HCT116 (cell line): ENCODE measurements around the gene TMUB1. TPM values are rescaled to one million over a fixed set of nuclear protein-coding genes. Genes with fewer than 3 reads are reported as not detected.
A peak's percentile ranks its signal among the peaks of the same experiment; 100 is the strongest.

Experiments used
- ATAC-seq: fragments of 200-7000 bp; cut with Tn5 transposase; 2 replicates; pipeline ENCODE4 v1.9.1; 2020; ENCODE audit warnings: mild to moderate bottlenecking, moderate library complexity
- BruUV-seq: library from RNA; stranded (reverse); fragments of 400-500 nt; replicated peaks from 2 replicates; lab custom pipeline; 2021; lab: Mats Ljungman, UMichigan
- CTCF ChIA-PET: fragments of 300-600 bp; sonication (Branson Sonifier 250); formaldehyde crosslinking; loops from one replicate; lab custom pipeline; 2021; ENCODE audit warnings: antibody characterized with exemption; lab: Charles Lee
- POLR2A ChIA-PET: fragments of 300-600, 350-600 bp; sonication (Branson Sonifier 250); formaldehyde crosslinking; loops from one replicate; lab custom pipeline; 2021; ENCODE audit warnings: antibody characterized with exemption; lab: Charles Lee
- RAD21 ChIA-PET, 2 experiments: fragments of 300-600 bp; sonication (Branson Sonifier 250); formaldehyde crosslinking; loops; one replicate each; lab custom pipeline; 2023; ENCODE audit warnings: low total read pairs in 2 of 2; ENCODE audit not compliant: uncharacterized antibody in 2 of 2, unreplicated experiment in 2 of 2, low non-redundant PET in 1 of 2; lab: Charles Lee
- DNase-seq: peaks from one replicate; pipeline ENCODE4 v3.0.0-alpha.2; 2010; ENCODE audit warnings: low read depth, low spot score
- H2AFZ ChIP-seq: fragments of 200-600 bp; shearing (Covaris generic), sonication (generic); 2 replicates; pipeline ENCODE4 v1.6.1; 2017; ENCODE audit warnings: low read depth, mixed run types, mixed read lengths, antibody characterized with exemption, low read length; ENCODE audit not compliant: poor library complexity, severe bottlenecking
- H3K27ac ChIP-seq: 2 replicates; pipeline ENCODE4 v1.5.1; 2012; ENCODE audit warnings: low read depth, low read length
- H3K27me3 ChIP-seq: fragments of 200-600 bp; sonication (generic); 2 replicates; pipeline ENCODE4 v1.6.1; 2016; ENCODE audit warnings: mixed run types, low read length, mixed read lengths; ENCODE audit not compliant: insufficient read depth
- H3K36me3 ChIP-seq, 2 experiments: fragments of 200-500 bp in 1 of 2; fragments of 200-600 bp in 1 of 2; sonication (Bioruptor generic) in 1 of 2; sonication (generic) in 1 of 2; 2 replicates each; pipeline versions ENCODE4 v1.5.1 to v1.6.1; 2014 to 2016; ENCODE audit warnings: low read length in 2 of 2, inconsistent platforms in 1 of 2, mixed read lengths in 1 of 2, mixed run types in 1 of 2; ENCODE audit not compliant: insufficient read depth in 2 of 2, control insufficient read depth in 1 of 2
- H3K4me1 ChIP-seq, 2 experiments: fragments of 200-600 bp in 1 of 2; sonication (generic) in 1 of 2; 2 replicates each; pipeline versions ENCODE4 v1.5.1 to v1.6.1; 2012 to 2017; ENCODE audit warnings: low read length in 2 of 2, inconsistent platforms in 1 of 2, mild to moderate bottlenecking in 1 of 2, mixed read lengths in 1 of 2, mixed run types in 1 of 2, moderate library complexity in 1 of 2; ENCODE audit not compliant: insufficient read depth in 2 of 2, control insufficient read depth in 1 of 2
- H3K4me2 ChIP-seq: fragments of 200-600 bp; sonication (generic); 2 replicates; pipeline ENCODE4 v1.6.1; 2017; ENCODE audit warnings: mixed run types, low read length, mixed read lengths
- H3K4me3 ChIP-seq, 2 experiments: fragments of 200-600 bp in 1 of 2; sonication (generic) in 1 of 2; replicated peaks in 1 of 2; 2 replicates each; pipeline ENCODE4 v1.5.1; 2011 to 2016; ENCODE audit warnings: low read length in 2 of 2, control low read depth in 1 of 2, low read depth in 1 of 2, mild to moderate bottlenecking in 1 of 2, mixed read lengths in 1 of 2, mixed run types in 1 of 2
- H3K79me2 ChIP-seq: fragments of 200-600 bp; sonication (generic); 2 replicates; pipeline ENCODE4 v1.6.1; 2017; ENCODE audit warnings: mild to moderate bottlenecking, mixed run types, low read length, moderate library complexity, mixed read lengths; ENCODE audit not compliant: insufficient read depth
- H3K9ac ChIP-seq: fragments of 200-600 bp; sonication (generic); 2 replicates; pipeline ENCODE4 v1.6.1; 2016; ENCODE audit warnings: low read length, mixed read lengths
- H3K9me2 ChIP-seq: fragments of 200-600 bp; sonication (generic), shearing (Covaris generic); 2 replicates; pipeline ENCODE4 v1.6.1; 2017; ENCODE audit warnings: mixed run types, mild to moderate bottlenecking, moderate library complexity; ENCODE audit not compliant: insufficient read depth
- H3K9me3 ChIP-seq, 2 experiments: fragments of 200-500 bp in 1 of 2; fragments of 200-600 bp in 1 of 2; sonication (Bioruptor generic) in 1 of 2; sonication (generic) in 1 of 2; 2 replicates each; pipeline ENCODE4 v1.6.1; 2014 to 2017; ENCODE audit warnings: low read length in 2 of 2, mixed read lengths in 2 of 2, inconsistent platforms in 1 of 2, low read depth in 1 of 2, mild to moderate bottlenecking in 1 of 2, mixed run types in 1 of 2, moderate library complexity in 1 of 2; ENCODE audit not compliant: control insufficient read depth in 1 of 2, insufficient read depth in 1 of 2
- H4K20me1 ChIP-seq: fragments of 200-600 bp; sonication (generic), shearing (Covaris generic); 2 replicates; pipeline ENCODE4 v1.6.1; 2017; ENCODE audit warnings: mixed run types, mild to moderate bottlenecking, moderate library complexity; ENCODE audit not compliant: insufficient read depth
- ATF3 ChIP-seq: IDR thresholded peaks from 2 replicates; pipeline ENCODE4 v1.6.1; 2012
- CEBPB ChIP-seq: IDR thresholded peaks from 2 replicates; pipeline ENCODE4 v1.6.1; 2012; ENCODE audit warnings: low read depth
- CTCF ChIP-seq, 3 experiments: fragments of 200-600 bp in 1 of 3; sonication (generic) in 1 of 3; IDR thresholded peaks in 2 of 3; conservative IDR thresholded peaks in 1 of 3; 2 replicates each; pipeline ENCODE4 v1.5.1; 2012 to 2017; ENCODE audit warnings: low read depth in 2 of 3, low read length in 2 of 3, antibody characterized with exemption in 1 of 3, borderline replicate concordance in 1 of 3, control low read depth in 1 of 3, mild to moderate bottlenecking in 1 of 3, mixed read lengths in 1 of 3, mixed run types in 1 of 3, moderate library complexity in 1 of 3; ENCODE audit not compliant: insufficient read depth in 1 of 3
- EGR1 ChIP-seq: IDR thresholded peaks from 2 replicates; pipeline ENCODE4 v1.6.1; 2012; ENCODE audit warnings: low read depth
- FOSL1 ChIP-seq: IDR thresholded peaks from 2 replicates; pipeline ENCODE4 v1.6.1; 2012; ENCODE audit warnings: low read depth
- POLR2A ChIP-seq: IDR thresholded peaks from 2 replicates; pipeline ENCODE4 v1.7.0; 2011; ENCODE audit warnings: borderline replicate concordance; ENCODE audit not compliant: insufficient read depth, insufficient read length; ENCODE audit errors: extremely low read depth
- SIN3A ChIP-seq: IDR thresholded peaks from 2 replicates; pipeline ENCODE4 v1.6.1; 2012; ENCODE audit warnings: low read depth
- SP1 ChIP-seq: IDR thresholded peaks from 2 replicates; pipeline ENCODE4 v1.6.1; 2012; ENCODE audit warnings: low read depth
- SRF ChIP-seq: IDR thresholded peaks from 2 replicates; pipeline ENCODE4 v1.6.1; 2012; ENCODE audit warnings: low read depth
- YY1 ChIP-seq: IDR thresholded peaks from 2 replicates; pipeline ENCODE4 v1.6.1; 2011; ENCODE audit warnings: low read length, low read depth, moderate library complexity, mild to moderate bottlenecking; ENCODE audit not compliant: insufficient replicate concordance; ENCODE audit errors: extremely low read depth
- ZBTB33 ChIP-seq: IDR thresholded peaks from 2 replicates; pipeline ENCODE4 v1.6.1; 2011; ENCODE audit warnings: mild to moderate bottlenecking, low read length, moderate library complexity; ENCODE audit not compliant: insufficient replicate concordance; ENCODE audit errors: extremely low read depth
- ZNF274 ChIP-seq: fragments of 200-500 bp; sonication (Bioruptor generic); IDR thresholded peaks from 2 replicates; pipeline ENCODE4 v1.6.1; 2014; ENCODE audit warnings: mild to moderate bottlenecking, low read depth, low read length, inconsistent platforms
- intact Hi-C: fragments of 100-400 bp; cut with micrococcal nuclease; formaldehyde crosslinking; loops from 2 replicates; pipeline ENCODE4 v1.10.0; 2022
- total RNA-seq: library from RNA; stranded (reverse); gene quantifications from one replicate; pipeline ENCODE4 v1.2.1, GENCODE V29; 2021; ENCODE audit not compliant: unreplicated experiment
- TF ChIP-seq, protein P1 (sequence below): IDR thresholded peaks from 2 replicates; pipeline ENCODE4 v1.6.1; 2012

Gene TMUB1
- total RNA-seq, 1 experiment from 2014 or later = 75.8 TPM

DNA sequence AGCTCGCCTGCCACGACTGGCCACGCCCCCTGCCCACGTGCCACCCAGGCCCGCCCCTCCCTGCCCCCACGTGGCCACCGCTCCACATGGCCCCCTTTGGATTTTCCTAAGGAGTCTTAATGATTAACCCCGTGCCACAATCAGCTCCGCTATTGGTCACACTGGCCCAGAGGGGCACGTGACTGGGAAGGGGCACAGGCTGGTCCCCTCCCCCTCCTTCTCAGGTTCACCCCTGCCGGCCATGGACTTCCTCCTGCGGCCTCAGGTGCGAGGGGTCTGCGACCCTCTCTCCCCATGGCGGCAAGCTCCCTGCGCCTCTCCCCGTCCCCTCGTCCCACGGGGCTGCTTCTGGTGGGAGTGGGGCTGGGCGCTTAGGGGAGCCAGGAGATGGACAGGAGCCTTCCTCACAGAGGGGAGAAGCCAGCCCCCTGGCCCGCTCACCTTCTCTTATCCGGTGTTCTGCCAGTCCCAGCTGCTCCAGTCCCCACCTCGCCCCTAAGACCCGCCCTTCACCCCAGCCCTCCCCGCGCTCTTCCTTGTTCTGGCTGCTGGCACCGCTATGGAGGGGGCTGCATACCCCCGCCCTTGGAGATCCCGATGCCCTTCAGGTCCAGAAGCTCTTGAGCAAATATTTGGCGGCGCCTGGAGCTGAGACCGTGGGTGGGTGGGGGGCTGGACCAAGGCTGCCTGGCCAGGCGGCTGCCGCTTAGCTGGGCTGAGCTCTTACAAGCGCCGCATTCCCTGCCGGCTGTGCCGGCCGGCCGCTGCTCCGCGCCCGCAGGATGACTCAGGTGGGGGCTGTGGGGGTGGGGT, 20.7 kb downstream of the TMUB1 start:
- H3K27ac ChIP-seq = peak overlapping the region; percentile 87
- H3K36me3 ChIP-seq = peaks cover 17 to 21% of the 10 kb centered on the region in 2 experiments
- peaks cover 22 to 45% of the 10 kb centered on the region in 2 experiments for H3K4me1 ChIP-seq
- no peaks in the 10 kb centered on the region for H3K9me2 ChIP-seq
- ATAC-seq (peak; percentile 34), DNase-seq (peak; percentile 81)
- ChIA-PET RAD21 (interaction anchor here in 1 of 2 experiments (0.6 to 1.4 kb wide), 4 partner anchors 16 to 51 kb away, joined by 3 to 6 read pairs (median 4); partner anchors contain the start of genes ABCB8 and AGAP3), POLR2A (interaction anchor here (0.6 to 1.7 kb wide), 11 partner anchors 9 to 187 kb away, joined by 3 to 11 read pairs (median 5); partner anchors contain the start of genes ABCB8, AGAP3, FASTK and TMUB1), CTCF (interaction anchor here (0.7 to 2.1 kb wide), 6 partner anchors 14 to 53 kb away, joined by 3 to 8 read pairs (median 4); partner anchors contain the start of gene ABCB8)
- intact Hi-C loops = loop anchor here (1.0 kb wide), 1 partner anchor 21 kb away; the partner anchor contains the start of gene TMUB1
- H3K4me2 ChIP-seq = peak overlapping the region; percentile 95
- no peaks in the 10 kb centered on the region for H3K27me3 ChIP-seq
- H3K9ac ChIP-seq = peak overlapping the region; percentile 91
- H3K79me2 ChIP-seq = peaks cover 66% of the 10 kb centered on the region
- BruUV-seq = no TSS peak
- H2AFZ ChIP-seq = no peak overlapping the region
- no peaks in the 10 kb centered on the region for H4K20me1 ChIP-seq
- peak overlapping the region; percentile 81 to 90 for H3K4me3 ChIP-seq
- TF ChIP-seq SIN3A (no peak), ZNF274 (no peak), SRF (no peak), POLR2A (no peak), ATF3 (no peak), SP1 (no peak), CEBPB (no peak), YY1 (no peak), FOSL1 (no peak), ZBTB33 (no peak), CTCF (IDR thresholded peaks at IDR 0.05 in 2 of 3, conservative IDR thresholded peaks at IDR 0.05 in 1 of 3; ENCODE audit: borderline replicate concordance in 1 of 3, insufficient read depth in 1 of 3, low read depth in 2 of 3, low read length in 2 of 3) (no peak), EGR1 (no peak)
- TF ChIP-seq, protein P1, sequence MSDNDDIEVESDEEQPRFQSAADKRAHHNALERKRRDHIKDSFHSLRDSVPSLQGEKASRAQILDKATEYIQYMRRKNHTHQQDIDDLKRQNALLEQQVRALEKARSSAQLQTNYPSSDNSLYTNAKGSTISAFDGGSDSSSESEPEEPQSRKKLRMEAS = no peak
- no peaks in the 10 kb centered on the region for H3K9me3 ChIP-seq
